ENCODE measurements around the gene EPB42. TPM values are rescaled to one million over a fixed set of nuclear protein-coding genes. Genes with fewer than 3 reads are reported as not detected.

EPB42 gene
- total RNA-seq, 1 experiment from 2014 or later = not detected

DNA sequence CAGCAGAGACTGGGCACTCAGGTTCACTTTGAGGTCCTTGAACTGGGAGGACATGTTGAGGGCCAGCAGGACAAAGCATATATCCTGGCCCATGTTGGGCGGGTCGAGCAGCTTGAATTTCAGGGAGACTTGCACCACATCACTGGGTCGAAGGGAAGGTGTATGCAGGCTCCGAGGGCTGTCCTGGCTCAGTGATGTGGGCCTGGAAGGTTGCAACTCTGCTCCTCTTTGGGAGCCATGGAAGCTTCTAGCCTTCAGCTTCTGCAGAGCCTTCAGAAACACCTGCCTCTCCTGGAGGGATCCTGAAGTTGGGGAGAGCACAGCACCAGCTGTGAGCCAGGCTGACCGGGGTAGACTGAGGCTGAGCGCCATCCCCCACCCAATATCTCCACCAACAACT is 14.7 kb upstream of the EPB42 start (continued):
- TF ChIP-seq SRF (IDR thresholded peaks at IDR 0.05; ENCODE audit: low read depth) = no peak
- no peak for TF ChIP-seq POLR2AphosphoS5 (IDR thresholded peaks at IDR 0.05; ENCODE audit: low read depth, low read length)
- TF ChIP-seq SP1 (IDR thresholded peaks at IDR 0.05; ENCODE audit: low read depth) = no peak
- TF ChIP-seq RAD21 (IDR thresholded peaks at IDR 0.05; ENCODE audit: low read depth) = no peak

- no peaks in the 10 kb centered on the region for H3K9me3 ChIP-seq (ENCODE audit: control insufficient read depth in 1 of 2, insufficient read depth in 1 of 2, low read depth in 1 of 2, low read length in 2 of 2)
- intact Hi-C loops (cut with micrococcal nuclease) = no loop called here
- no TSS peak for BruUV-seq (replicated peaks)
- no peaks in the 10 kb centered on the region for H3K4me1 ChIP-seq (ENCODE audit: control insufficient read depth in 1 of 2, insufficient read depth in 2 of 2, low read length in 2 of 2)
- no peak overlapping the region for H3K9ac ChIP-seq (ENCODE audit: low read length)
- CTCF ChIA-PET = no interaction called here
- H3K9me2 ChIP-seq (ENCODE audit: insufficient read depth) = no peaks in the 10 kb centered on the region
- no peak overlapping the region for H3K4me2 ChIP-seq (ENCODE audit: low read length)
- no peak overlapping the region for H3K27ac ChIP-seq (ENCODE audit: low read depth, low read length)
- no peaks in the 10 kb centered on the region for H3K79me2 ChIP-seq (ENCODE audit: insufficient read depth, low read length)
- DNase-seq (ENCODE audit: low read depth, low spot score) = no peak
- H3K4me3 ChIP-seq (replicated peaks in 1 of 2; ENCODE audit: low read depth in 1 of 2, low read length in 2 of 2) = no peak overlapping the region
- POLR2A ChIA-PET = no interaction called here
- TF ChIP-seq, protein P1, sequence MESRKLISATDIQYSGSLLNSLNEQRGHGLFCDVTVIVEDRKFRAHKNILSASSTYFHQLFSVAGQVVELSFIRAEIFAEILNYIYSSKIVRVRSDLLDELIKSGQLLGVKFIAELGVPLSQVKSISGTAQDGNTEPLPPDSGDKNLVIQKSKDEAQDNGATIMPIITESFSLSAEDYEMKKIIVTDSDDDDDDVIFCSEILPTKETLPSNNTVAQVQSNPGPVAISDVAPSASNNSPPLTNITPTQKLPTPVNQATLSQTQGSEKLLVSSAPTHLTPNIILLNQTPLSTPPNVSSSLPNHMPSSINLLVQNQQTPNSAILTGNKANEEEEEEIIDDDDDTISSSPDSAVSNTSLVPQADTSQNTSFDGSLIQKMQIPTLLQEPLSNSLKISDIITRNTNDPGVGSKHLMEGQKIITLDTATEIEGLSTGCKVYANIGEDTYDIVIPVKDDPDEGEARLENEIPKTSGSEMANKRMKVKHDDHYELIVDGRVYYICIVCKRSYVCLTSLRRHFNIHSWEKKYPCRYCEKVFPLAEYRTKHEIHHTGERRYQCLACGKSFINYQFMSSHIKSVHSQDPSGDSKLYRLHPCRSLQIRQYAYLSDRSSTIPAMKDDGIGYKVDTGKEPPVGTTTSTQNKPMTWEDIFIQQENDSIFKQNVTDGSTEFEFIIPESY (IDR thresholded peaks at IDR 0.05; ENCODE audit: extremely low read depth, insufficient replicate concordance, low read length) = no peak
- TF ChIP-seq JUND (IDR thresholded peaks at IDR 0.05) = no peak
- TF ChIP-seq POLR2A (IDR thresholded peaks at IDR 0.05; ENCODE audit: borderline replicate concordance, extremely low read depth, insufficient read depth, insufficient read length) = no peak
- no peak for TF ChIP-seq MAX (IDR thresholded peaks at IDR 0.05)
- TF ChIP-seq EZH2phosphoT487 (IDR thresholded peaks at IDR 0.05; ENCODE audit: borderline replicate concordance) = no peak
- no peak for TF ChIP-seq CBX3 (IDR thresholded peaks at IDR 0.05; ENCODE audit: low read depth)
- TF ChIP-seq RAD21 (IDR thresholded peaks at IDR 0.05; ENCODE audit: low read depth) = no peak
- TF ChIP-seq EGR1 (IDR thresholded peaks at IDR 0.05; ENCODE audit: low read depth) = no peak
- TF ChIP-seq ZFX (IDR thresholded peaks at IDR 0.05) = no peak
- no peak for TF ChIP-seq EZH2 (IDR thresholded peaks at IDR 0.05)
- no peak for TF ChIP-seq TCF7L2 (IDR thresholded peaks at IDR 0.05; ENCODE audit: borderline replicate concordance, extremely low read depth, insufficient read depth, insufficient read length)
- no peak for TF ChIP-seq POLR2AphosphoS5 (IDR thresholded peaks at IDR 0.05; ENCODE audit: low read depth, low read length)
- no peak for TF ChIP-seq SP1 (IDR thresholded peaks at IDR 0.05; ENCODE audit: low read depth)
- TF ChIP-seq FOSL1 (IDR thresholded peaks at IDR 0.05; ENCODE audit: low read depth) = no peak
- RAD21 ChIA-PET (ENCODE audit: low non-redundant PET in 1 of 2, low total read pairs in 2 of 2, uncharacterized antibody in 2 of 2, unreplicated experiment in 2 of 2) = no interaction called here
- no peaks in the 10 kb centered on the region for H4K20me1 ChIP-seq (ENCODE audit: insufficient read depth)
- H3K36me3 ChIP-seq (ENCODE audit: control insufficient read depth in 1 of 2, insufficient read depth in 2 of 2, low read length in 2 of 2) = no peaks in the 10 kb centered on the region
- H2AFZ ChIP-seq (ENCODE audit: low read depth, low read length, poor library complexity, severe bottlenecking) = no peak overlapping the region
- H3K27me3 ChIP-seq (ENCODE audit: insufficient read depth, low read length) = no peaks in the 10 kb centered on the region
- no peak for ATAC-seq
Observed at GRCh38 chr15:43232289-43232874, 11.6 kb upstream of the EPB42 start.

Data from HCT116 (cell line).